HepG2 (cell line): ENCODE measurements around the gene PALM3. TPM values are rescaled to one million over a fixed set of nuclear protein-coding genes. Genes with fewer than 3 reads are reported as not detected.

Source experiments
- AKNA ChIP-seq: sonication (generic); formaldehyde crosslinking; IDR thresholded peaks from 2 replicates; pipeline ENCODE4 v1.4.0; 2020; ENCODE audit warnings: missing genetic modification reagents, borderline replicate concordance
- NFYB ChIP-seq: sonication (generic); formaldehyde crosslinking; IDR thresholded peaks from 2 replicates; pipeline ENCODE4 v1.4.0; 2020; ENCODE audit warnings: missing genetic modification reagents
- NR3C1 ChIP-seq: sonication (generic); formaldehyde crosslinking; IDR thresholded peaks from 2 replicates; pipeline ENCODE4 v1.4.0; 2020; ENCODE audit warnings: missing genetic modification reagents
- PATZ1 ChIP-seq: sonication (generic); formaldehyde crosslinking; IDR thresholded peaks from 2 replicates; pipeline ENCODE4 v1.4.0; 2020; ENCODE audit warnings: missing genetic modification reagents
- SRF ChIP-seq: IDR thresholded peaks from 2 replicates; pipeline ENCODE4 v1.6.1; 2011; ENCODE audit warnings: mild to moderate bottlenecking, low read depth, low read length, moderate library complexity
- THRA ChIP-seq: sonication (generic); formaldehyde crosslinking; IDR thresholded peaks from 2 replicates; pipeline ENCODE4 v1.4.0; 2020; ENCODE audit warnings: missing genetic modification reagents, borderline replicate concordance
- ZNF296 ChIP-seq: sonication (generic); formaldehyde crosslinking; conservative IDR thresholded peaks from 2 replicates; pipeline ENCODE4 v1.5.0; 2020; ENCODE audit warnings: mild to moderate bottlenecking, missing genetic modification reagents
- ZNF546 ChIP-seq: sonication (generic); formaldehyde crosslinking; conservative IDR thresholded peaks from 2 replicates; pipeline ENCODE4 v1.8.1; 2023; ENCODE audit warnings: mild to moderate bottlenecking, missing genetic modification reagents
- ZNF550 ChIP-seq: sonication (generic); formaldehyde crosslinking; IDR thresholded peaks from 2 replicates; pipeline ENCODE4 v1.4.0; 2020; ENCODE audit warnings: mild to moderate bottlenecking, missing genetic modification reagents, borderline replicate concordance
- ZNF644 ChIP-seq: IDR thresholded peaks from 2 replicates; pipeline ENCODE4 v1.6.1; 2016; ENCODE audit warnings: low read depth
- ZNF788 ChIP-seq: sonication (generic); formaldehyde crosslinking; IDR thresholded peaks from 2 replicates; pipeline ENCODE4 v1.5.0; 2020; ENCODE audit warnings: mild to moderate bottlenecking, missing genetic modification reagents, borderline replicate concordance
- polyA plus RNA-seq, 8 experiments: library from polyadenylated mRNA; depleted of rRNA in 3 of 8; stranded (reverse) in 7 of 8; unstranded in 1 of 8; fragments of >200 nt; fragmentation: Illumina TruSeq in 4 of 8; extraction: Trizol in 4 of 8; gene quantifications; 2 replicates each; pipeline versions ENCODE4 v1.2.1 to v1.2.3, GENCODE V29; 2011 to 2016; ENCODE audit warnings: low read depth in 4 of 8, missing spikeins in 1 of 8, mixed read lengths in 1 of 8; ENCODE audit not compliant: insufficient read depth in 1 of 8
- total RNA-seq, 5 experiments: library from RNA; depleted of rRNA; stranded (reverse); fragments of >200 nt; fragmentation: Illumina TruSeq; extraction: Trizol; gene quantifications; 2 replicates each; pipeline ENCODE4 v1.2.3, GENCODE V29; 2016; ENCODE audit warnings: low read depth in 1 of 5
- TF ChIP-seq, protein P1 (sequence below): sonication (generic); formaldehyde crosslinking; IDR thresholded peaks from 2 replicates; pipeline ENCODE4 v1.5.0; 2020; ENCODE audit warnings: mild to moderate bottlenecking, missing genetic modification reagents

The PALM3 gene
- total and polyA plus RNA-seq, 2 of the 13 experiments (the other 11 are each of a cell fraction or from before 2014, with no cell fraction given): 0.79 to 2.4 TPM

DNA sequence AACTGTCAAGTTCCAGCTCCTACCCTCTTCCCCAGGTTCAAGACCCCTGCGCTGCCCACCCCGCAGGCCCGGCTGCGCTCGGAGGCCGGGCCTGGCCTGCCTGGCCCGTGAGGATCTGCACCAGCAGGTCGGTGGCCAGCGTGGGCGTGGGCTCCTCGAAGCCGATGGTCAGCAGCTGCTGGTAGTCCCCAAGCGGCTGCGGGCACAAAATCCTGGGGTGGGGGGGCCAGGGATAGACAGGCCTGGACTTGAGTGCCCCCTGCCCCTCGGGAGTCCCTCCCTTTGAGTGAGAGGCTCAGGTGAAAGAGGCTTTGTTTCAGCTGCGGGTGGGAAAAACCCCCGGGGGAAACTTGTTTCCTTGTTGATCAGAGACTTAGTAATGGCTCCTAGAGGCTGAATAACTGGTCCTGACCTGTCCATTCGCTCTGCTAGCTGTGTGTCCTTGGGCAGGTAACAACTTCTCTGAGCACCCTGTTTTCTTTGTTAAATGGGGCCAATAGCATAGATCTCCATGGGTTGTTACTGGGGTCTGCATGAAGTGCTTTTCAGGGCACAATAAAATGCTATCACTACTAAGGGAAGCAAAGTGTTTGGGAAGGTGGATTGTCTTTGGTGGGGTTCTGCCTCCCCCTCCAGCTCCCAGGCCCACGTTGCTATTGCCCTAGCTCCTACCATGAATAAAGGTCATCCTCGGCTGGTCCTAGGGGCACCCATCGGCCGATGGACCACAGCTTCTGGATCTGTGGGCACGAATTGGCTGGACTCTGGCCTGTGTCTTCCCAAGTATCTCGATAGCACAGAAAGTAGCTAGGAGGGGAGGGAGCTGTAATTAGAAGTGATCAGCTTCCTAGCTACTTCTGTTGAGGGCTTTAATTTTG lies 20.2 kb upstream of the PALM3 start (continued):
- TF ChIP-seq THRA (no peak; the same call in 1 of the 2 replicates), PATZ1 (CRISPR knock-in tag) (0 out of 2 replicates have a peak, but pooled peaks have one; percentile 4), ZNF788 (no peak), ZNF644 (CRISPR knock-in tag) (no peak), NR3C1 (no peak), ZNF546 (no peak), ZNF550 (CRISPR knock-in tag) (no peak), SRF (no peak), AKNA (CRISPR knock-in tag) (no peak), ZNF296 (CRISPR knock-in tag) (no peak), NFYB (CRISPR knock-in tag) (no peak)
- TF ChIP-seq, protein P1, sequence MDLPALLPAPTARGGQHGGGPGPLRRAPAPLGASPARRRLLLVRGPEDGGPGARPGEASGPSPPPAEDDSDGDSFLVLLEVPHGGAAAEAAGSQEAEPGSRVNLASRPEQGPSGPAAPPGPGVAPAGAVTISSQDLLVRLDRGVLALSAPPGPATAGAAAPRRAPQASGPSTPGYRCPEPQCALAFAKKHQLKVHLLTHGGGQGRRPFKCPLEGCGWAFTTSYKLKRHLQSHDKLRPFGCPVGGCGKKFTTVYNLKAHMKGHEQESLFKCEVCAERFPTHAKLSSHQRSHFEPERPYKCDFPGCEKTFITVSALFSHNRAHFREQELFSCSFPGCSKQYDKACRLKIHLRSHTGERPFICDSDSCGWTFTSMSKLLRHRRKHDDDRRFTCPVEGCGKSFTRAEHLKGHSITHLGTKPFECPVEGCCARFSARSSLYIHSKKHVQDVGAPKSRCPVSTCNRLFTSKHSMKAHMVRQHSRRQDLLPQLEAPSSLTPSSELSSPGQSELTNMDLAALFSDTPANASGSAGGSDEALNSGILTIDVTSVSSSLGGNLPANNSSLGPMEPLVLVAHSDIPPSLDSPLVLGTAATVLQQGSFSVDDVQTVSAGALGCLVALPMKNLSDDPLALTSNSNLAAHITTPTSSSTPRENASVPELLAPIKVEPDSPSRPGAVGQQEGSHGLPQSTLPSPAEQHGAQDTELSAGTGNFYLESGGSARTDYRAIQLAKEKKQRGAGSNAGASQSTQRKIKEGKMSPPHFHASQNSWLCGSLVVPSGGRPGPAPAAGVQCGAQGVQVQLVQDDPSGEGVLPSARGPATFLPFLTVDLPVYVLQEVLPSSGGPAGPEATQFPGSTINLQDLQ (CRISPR knock-in tag): no peak
